K562 (cell line): ENCODE measurements around the gene POLD2. TPM values are rescaled to one million over a fixed set of nuclear protein-coding genes. Genes with fewer than 3 reads are reported as not detected.

ENCODE experiments used
- KAT8 ChIP-seq: fragments of 450-650 bp; IDR thresholded peaks from 2 replicates; pipeline ENCODE4 v1.6.1; 2016; ENCODE audit warnings: low read depth, mild to moderate bottlenecking
- MYNN ChIP-seq, 2 experiments: sonication (generic); formaldehyde crosslinking in 1 of 2; IDR thresholded peaks; 2 replicates each; pipeline versions ENCODE4 v1.5.0 to v1.6.1; 2016 to 2020; ENCODE audit warnings: antibody characterized with exemption in 1 of 2, missing genetic modification reagents in 1 of 2
- NFE2L1 ChIP-seq: fragments of 450-650 bp; IDR thresholded peaks from 2 replicates; pipeline ENCODE4 v1.6.1; 2016; ENCODE audit warnings: missing genetic modification characterization, low read depth, mild to moderate bottlenecking, missing compliant biosample characterization, moderate library complexity, borderline replicate concordance
- POLR2G ChIP-seq: fragments of 200-400 bp; formaldehyde crosslinking; IDR thresholded peaks from 2 replicates; pipeline ENCODE4 v1.6.1; 2017; ENCODE audit warnings: low read depth, mild to moderate bottlenecking, antibody characterized with exemption, low read length, moderate library complexity
- RBFOX2 ChIP-seq: fragments of 200-400 bp; formaldehyde crosslinking; IDR thresholded peaks from 2 replicates; pipeline ENCODE4 v1.6.1; 2017; ENCODE audit warnings: low read depth, mild to moderate bottlenecking, low read length, moderate library complexity
- ZSCAN32 ChIP-seq: fragments of 450-650 bp; formaldehyde crosslinking; IDR thresholded peaks from 2 replicates; pipeline ENCODE4 v1.4.0; 2020; ENCODE audit warnings: mild to moderate bottlenecking, moderate library complexity
- polyA plus RNA-seq, 8 experiments: library from polyadenylated mRNA; depleted of rRNA in 4 of 8; stranded (reverse) in 5 of 8; unstranded in 3 of 8; fragments of >200 nt; fragmentation: Nextera tagmentation in 2 of 8; fragmentation: Illumina TruSeq in 1 of 8; extraction: Ambion mirVana in 2 of 8; extraction: Trizol in 1 of 8; gene quantifications; 2 replicates each; pipeline versions ENCODE4 v1.2.1 to v1.2.3, GENCODE V29; 2011 to 2014; ENCODE audit warnings: inconsistent platforms in 1 of 8, missing spikeins in 1 of 8
- total RNA-seq, 7 experiments: library from RNA; depleted of rRNA in 6 of 7; stranded (reverse); fragments of >200 nt in 6 of 7; fragmentation: Illumina TruSeq in 2 of 7; extraction: Trizol in 2 of 7; gene quantifications; 2 replicates each; pipeline versions ENCODE4 v1.2.1 to v1.2.3, GENCODE V29; 2011 to 2021; ENCODE audit warnings: low replicate concordance in 1 of 7
- TF ChIP-seq, protein P1 (sequence below): sonication (generic); formaldehyde crosslinking; IDR thresholded peaks from 2 replicates; pipeline ENCODE4 v1.8.0; 2022; ENCODE audit warnings: missing genetic modification reagents, mild to moderate bottlenecking, moderate library complexity, borderline replicate concordance
- TF ChIP-seq, protein P2 (sequence below): sonication (generic); formaldehyde crosslinking; IDR thresholded peaks from 2 replicates; pipeline ENCODE4 v1.8.1; 2023; ENCODE audit warnings: mild to moderate bottlenecking, missing genetic modification reagents

The POLD2 gene
- total and polyA plus RNA-seq, 9 of the 15 experiments (the other 6 are each of a cell fraction or from before 2014, with no cell fraction given) = 29.7 to 259 (median 225) TPM

- TF ChIP-seq, protein P1, sequence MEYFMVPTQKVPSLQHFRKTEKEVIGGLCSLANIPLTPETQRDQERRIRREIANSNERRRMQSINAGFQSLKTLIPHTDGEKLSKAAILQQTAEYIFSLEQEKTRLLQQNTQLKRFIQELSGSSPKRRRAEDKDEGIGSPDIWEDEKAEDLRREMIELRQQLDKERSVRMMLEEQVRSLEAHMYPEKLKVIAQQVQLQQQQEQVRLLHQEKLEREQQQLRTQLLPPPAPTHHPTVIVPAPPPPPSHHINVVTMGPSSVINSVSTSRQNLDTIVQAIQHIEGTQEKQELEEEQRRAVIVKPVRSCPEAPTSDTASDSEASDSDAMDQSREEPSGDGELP (CRISPR knock-in tag) = 0 out of 2 replicates have a peak, but pooled peaks have one; percentile 21
- no peak for TF ChIP-seq MYNN (IDR thresholded peaks at IDR 0.05)
- TF ChIP-seq MYNN (CRISPR knock-in tag; IDR thresholded peaks at IDR 0.05) = no peak
- TF ChIP-seq RBFOX2 = peak; percentile 55
- no peak for TF ChIP-seq NFE2L1 (tag)
- TF ChIP-seq, protein P2, sequence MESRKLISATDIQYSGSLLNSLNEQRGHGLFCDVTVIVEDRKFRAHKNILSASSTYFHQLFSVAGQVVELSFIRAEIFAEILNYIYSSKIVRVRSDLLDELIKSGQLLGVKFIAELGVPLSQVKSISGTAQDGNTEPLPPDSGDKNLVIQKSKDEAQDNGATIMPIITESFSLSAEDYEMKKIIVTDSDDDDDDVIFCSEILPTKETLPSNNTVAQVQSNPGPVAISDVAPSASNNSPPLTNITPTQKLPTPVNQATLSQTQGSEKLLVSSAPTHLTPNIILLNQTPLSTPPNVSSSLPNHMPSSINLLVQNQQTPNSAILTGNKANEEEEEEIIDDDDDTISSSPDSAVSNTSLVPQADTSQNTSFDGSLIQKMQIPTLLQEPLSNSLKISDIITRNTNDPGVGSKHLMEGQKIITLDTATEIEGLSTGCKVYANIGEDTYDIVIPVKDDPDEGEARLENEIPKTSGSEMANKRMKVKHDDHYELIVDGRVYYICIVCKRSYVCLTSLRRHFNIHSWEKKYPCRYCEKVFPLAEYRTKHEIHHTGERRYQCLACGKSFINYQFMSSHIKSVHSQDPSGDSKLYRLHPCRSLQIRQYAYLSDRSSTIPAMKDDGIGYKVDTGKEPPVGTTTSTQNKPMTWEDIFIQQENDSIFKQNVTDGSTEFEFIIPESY (CRISPR knock-in tag) = peak; percentile 97
- TF ChIP-seq ZSCAN32 = no peak
- peak; percentile 56 for TF ChIP-seq POLR2G
- no peak for TF ChIP-seq KAT8
Observed at GRCh38 chr7:44113764-44114354, 9.5 kb downstream of the POLD2 start (continued).
